GM12892 (cell line): ENCODE data around the gene ASCL2.

Source experiments
- POLR2A ChIP-seq: IDR thresholded peaks from 2 replicates; pipeline ENCODE4 v1.6.1; 2011; ENCODE audit warnings: low read depth, low read length, control low read depth
- POLR2AphosphoS5 ChIP-seq: IDR thresholded peaks from 2 replicates; pipeline ENCODE4 v1.6.1; 2011; ENCODE audit warnings: low read depth, low read length, control low read depth
- TAF1 ChIP-seq: IDR thresholded peaks from 2 replicates; pipeline ENCODE4 v1.6.1; 2011; ENCODE audit warnings: low read depth, mild to moderate bottlenecking, control low read depth, low read length, borderline replicate concordance

DNA sequence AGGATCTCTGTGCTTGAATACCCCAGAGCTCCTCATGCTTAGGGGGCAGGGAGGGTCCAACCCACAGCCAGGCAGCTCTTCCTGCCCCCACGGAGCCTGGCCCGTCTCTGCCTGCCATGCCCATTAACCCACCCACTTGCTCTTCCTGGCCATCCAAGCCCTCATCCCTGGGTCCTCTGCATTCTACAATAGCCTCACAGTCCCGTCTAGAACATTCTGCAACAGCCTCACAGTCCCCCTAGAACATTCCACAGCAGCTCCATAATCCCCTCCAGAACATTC, 46.5 kb upstream of the ASCL2 start:
- TF ChIP-seq POLR2A (no peak), TAF1 (no peak), POLR2AphosphoS5 (no peak)
